ENCODE data around the gene ATF6. TPM values are rescaled to one million over a fixed set of nuclear protein-coding genes. Genes with fewer than 3 reads are reported as not detected.

ATF6 gene
- total and polyA plus RNA-seq, 9 donors, result 13.4 to 21.0 (median 16.3) TPM

GRCh38 chr1:161999301-162000052 lies 233.4 kb downstream of the ATF6 start:
- no peak for DNase-seq
- Histone ChIP-seq H3K27ac (ENCODE audit: low read length) (no peak overlapping the region), H3K36me3 (ENCODE audit: control insufficient read depth, insufficient read depth, low read length) (peaks cover 58% of the 10 kb centered on the region)

GRCh38 chr1:162000053-162000420 lies 233.9 kb downstream of the ATF6 start:
- WGBS (ENCODE audit: insufficient coverage), result 89% methylated on average over 8 of the region's 11 CpGs
- Histone ChIP-seq H3K27me3 (ENCODE audit: control insufficient read depth, insufficient read depth, low read length) (no peaks in the 10 kb centered on the region), H3K9me3 (replicated peaks; ENCODE audit: control insufficient read depth, low read depth, low read length) (no peaks in the 10 kb centered on the region), H3K4me3 (ENCODE audit: low read length) (no peak overlapping the region), H3K36me3 (ENCODE audit: control insufficient read depth, insufficient read depth, low read length) (peaks cover 62% of the 10 kb centered on the region), H3K4me1 (ENCODE audit: control insufficient read depth, insufficient read depth, low read length) (peaks cover 45% of the 10 kb centered on the region), H3K27ac (ENCODE audit: low read length) (no peak overlapping the region)
- no peak for DNase-seq

More at GRCh38 chr1:161999301-162000052, 233.4 kb downstream of the ATF6 start:
- Histone ChIP-seq H3K4me3 (ENCODE audit: low read length) (no peak overlapping the region), H3K27me3 (ENCODE audit: control insufficient read depth, insufficient read depth, low read length) (no peaks in the 10 kb centered on the region), H3K4me1 (ENCODE audit: control insufficient read depth, insufficient read depth, low read length) (peaks cover 44% of the 10 kb centered on the region), H3K9me3 (replicated peaks; ENCODE audit: control insufficient read depth, low read depth, low read length) (no peaks in the 10 kb centered on the region)
- WGBS (ENCODE audit: insufficient coverage), result 77% methylated on average over 5 of the region's 8 CpGs

- peak; percentile 93 for DNase-seq
- H3K4me1 ChIP-seq (ENCODE audit: control insufficient read depth, insufficient read depth, low read length), result peaks cover 40% of the 10 kb centered on the region
- peaks cover 62% of the 10 kb centered on the region for H3K36me3 ChIP-seq (ENCODE audit: control insufficient read depth, insufficient read depth, low read length)
- no peaks in the 10 kb centered on the region for H3K9me3 ChIP-seq (replicated peaks; ENCODE audit: control insufficient read depth, low read depth, low read length)
- no peaks in the 10 kb centered on the region for H3K27me3 ChIP-seq (ENCODE audit: control insufficient read depth, insufficient read depth, low read length)
- peak overlapping the region; percentile 86 for H3K27ac ChIP-seq (ENCODE audit: low read length)
- 17% methylated on average over 13 of the region's 15 CpGs for WGBS (ENCODE audit: insufficient coverage)
- peak overlapping the region; percentile 16 for H3K4me3 ChIP-seq (ENCODE audit: low read length)
Measured at GRCh38 chr1:162003061-162003829, 237.1 kb downstream of the ATF6 start.

- WGBS (ENCODE audit: insufficient coverage), result 41% methylated on average over 3 of the region's 5 CpGs
- Histone ChIP-seq H3K4me3 (ENCODE audit: low read length) (peak overlapping the region; percentile 16), H3K27me3 (ENCODE audit: control insufficient read depth, insufficient read depth, low read length) (no peaks in the 10 kb centered on the region), H3K36me3 (ENCODE audit: control insufficient read depth, insufficient read depth, low read length) (peaks cover 62% of the 10 kb centered on the region), H3K4me1 (ENCODE audit: control insufficient read depth, insufficient read depth, low read length) (peaks cover 46% of the 10 kb centered on the region), H3K9me3 (replicated peaks; ENCODE audit: control insufficient read depth, low read depth, low read length) (no peaks in the 10 kb centered on the region), H3K27ac (ENCODE audit: low read length) (peak overlapping the region; percentile 86)
- DNase-seq, result peak; percentile 88
Measured at GRCh38 chr1:162003830-162004215, 237.7 kb downstream of the ATF6 start.

- 87% methylated on average over 3 of the region's 3 CpGs for WGBS (ENCODE audit: insufficient coverage)
- H3K36me3 ChIP-seq (ENCODE audit: control insufficient read depth, insufficient read depth, low read length), result peaks cover 59% of the 10 kb centered on the region
- no peaks in the 10 kb centered on the region for H3K9me3 ChIP-seq (replicated peaks; ENCODE audit: control insufficient read depth, low read depth, low read length)
- H3K27me3 ChIP-seq (ENCODE audit: control insufficient read depth, insufficient read depth, low read length), result no peaks in the 10 kb centered on the region
- peaks cover 53% of the 10 kb centered on the region for H3K4me1 ChIP-seq (ENCODE audit: control insufficient read depth, insufficient read depth, low read length)
- H3K4me3 ChIP-seq (ENCODE audit: low read length), result no peak overlapping the region
- H3K27ac ChIP-seq (ENCODE audit: low read length), result peak overlapping the region; percentile 79
- no peak for DNase-seq
Measured at GRCh38 chr1:162004441-162004950, 238.4 kb downstream of the ATF6 start.

- H3K9me3 ChIP-seq (replicated peaks; ENCODE audit: control insufficient read depth, low read depth, low read length), result no peaks in the 10 kb centered on the region
- peaks cover 68% of the 10 kb centered on the region for H3K4me1 ChIP-seq (ENCODE audit: control insufficient read depth, insufficient read depth, low read length)
- no peak overlapping the region for H3K27ac ChIP-seq (ENCODE audit: low read length)
- no peaks in the 10 kb centered on the region for H3K27me3 ChIP-seq (ENCODE audit: control insufficient read depth, insufficient read depth, low read length)
- no peak for DNase-seq
- H3K4me3 ChIP-seq (ENCODE audit: low read length), result no peak overlapping the region
- 80% methylated on average over 2 of the region's 6 CpGs for WGBS (ENCODE audit: insufficient coverage)
- H3K36me3 ChIP-seq (ENCODE audit: control insufficient read depth, insufficient read depth, low read length), result peaks cover 51% of the 10 kb centered on the region
Measured at GRCh38 chr1:162006081-162006480, 240.0 kb downstream of the ATF6 start.

- H3K4me1 ChIP-seq (ENCODE audit: control insufficient read depth, insufficient read depth, low read length), result peaks cover 71% of the 10 kb centered on the region
Measured at GRCh38 chr1:162007466-162007865, 241.3 kb downstream of the ATF6 start.

GRCh38 chr1:162008799-162009198 lies 242.7 kb downstream of the ATF6 start:
- WGBS (ENCODE audit: insufficient coverage), result 68% methylated on average over 2 of the region's 5 CpGs
- H3K27me3 ChIP-seq (ENCODE audit: control insufficient read depth, insufficient read depth, low read length), result no peaks in the 10 kb centered on the region
- no peak overlapping the region for H3K27ac ChIP-seq (ENCODE audit: low read length)
- DNase-seq, result no peak
- H3K4me3 ChIP-seq (ENCODE audit: low read length), result no peak overlapping the region
- peaks cover 63% of the 10 kb centered on the region for H3K4me1 ChIP-seq (ENCODE audit: control insufficient read depth, insufficient read depth, low read length)
- peaks cover 48% of the 10 kb centered on the region for H3K36me3 ChIP-seq (ENCODE audit: control insufficient read depth, insufficient read depth, low read length)
- peaks cover 2% of the 10 kb centered on the region for H3K9me3 ChIP-seq (replicated peaks; ENCODE audit: control insufficient read depth, low read depth, low read length)

More at GRCh38 chr1:162007466-162007865, 241.3 kb downstream of the ATF6 start:
- no CpG with 5 or more reads among the region's 3 CpGs for WGBS (ENCODE audit: insufficient coverage)
- peak; percentile 65 for DNase-seq
- no peaks in the 10 kb centered on the region for H3K9me3 ChIP-seq (replicated peaks; ENCODE audit: control insufficient read depth, low read depth, low read length)
- H3K4me3 ChIP-seq (ENCODE audit: low read length), result no peak overlapping the region
- H3K36me3 ChIP-seq (ENCODE audit: control insufficient read depth, insufficient read depth, low read length), result peaks cover 41% of the 10 kb centered on the region
- H3K27me3 ChIP-seq (ENCODE audit: control insufficient read depth, insufficient read depth, low read length), result no peaks in the 10 kb centered on the region
- H3K27ac ChIP-seq (ENCODE audit: low read length), result no peak overlapping the region

GRCh38 chr1:162009501-162010174 lies 243.5 kb downstream of the ATF6 start:
- WGBS (ENCODE audit: insufficient coverage), result 72% methylated on average over 9 of the region's 9 CpGs
- peaks cover 2% of the 10 kb centered on the region for H3K9me3 ChIP-seq (replicated peaks; ENCODE audit: control insufficient read depth, low read depth, low read length)
- H3K27me3 ChIP-seq (ENCODE audit: control insufficient read depth, insufficient read depth, low read length), result no peaks in the 10 kb centered on the region
- H3K27ac ChIP-seq (ENCODE audit: low read length), result peak overlapping the region; percentile 37
- no peak overlapping the region for H3K4me3 ChIP-seq (ENCODE audit: low read length)
- peaks cover 55% of the 10 kb centered on the region for H3K4me1 ChIP-seq (ENCODE audit: control insufficient read depth, insufficient read depth, low read length)
- DNase-seq, result peak; percentile 39
- peaks cover 50% of the 10 kb centered on the region for H3K36me3 ChIP-seq (ENCODE audit: control insufficient read depth, insufficient read depth, low read length)

- peak; percentile 48 for DNase-seq
- peaks cover 52% of the 10 kb centered on the region for H3K4me1 ChIP-seq (ENCODE audit: control insufficient read depth, insufficient read depth, low read length)
- peaks cover 51% of the 10 kb centered on the region for H3K36me3 ChIP-seq (ENCODE audit: control insufficient read depth, insufficient read depth, low read length)
- no peaks in the 10 kb centered on the region for H3K27me3 ChIP-seq (ENCODE audit: control insufficient read depth, insufficient read depth, low read length)
- peak overlapping the region; percentile 37 for H3K27ac ChIP-seq (ENCODE audit: low read length)
- 78% methylated on average over 3 of the region's 3 CpGs for WGBS (ENCODE audit: insufficient coverage)
- peaks cover 2% of the 10 kb centered on the region for H3K9me3 ChIP-seq (replicated peaks; ENCODE audit: control insufficient read depth, low read depth, low read length)
- no peak overlapping the region for H3K4me3 ChIP-seq (ENCODE audit: low read length)
Measured at GRCh38 chr1:162010175-162010506, 244.0 kb downstream of the ATF6 start.

Measured in muscle of leg (tissue), 11 donors.